ENCODE results near the gene BMPR1A. TPM values are rescaled to one million over a fixed set of nuclear protein-coding genes. Genes with fewer than 3 reads are reported as not detected.

Gene BMPR1A
- total RNA-seq, 1 experiment from 2014 or later = 63.2 TPM

GRCh38 chr10:86790394-86790793 is 34.0 kb downstream of the BMPR1A start:
- Mint-ChIP-seq H3K9me3 (ENCODE audit: unreplicated experiment) (no peaks in the 10 kb centered on the region), H3K27ac (ENCODE audit: unreplicated experiment) (no peak overlapping the region), H3K4me1 (ENCODE audit: low read depth, unreplicated experiment) (no peaks in the 10 kb centered on the region), H3K4me3 (ENCODE audit: unreplicated experiment) (no peak overlapping the region), H3K27me3 (ENCODE audit: insufficient read depth, unreplicated experiment) (no peaks in the 10 kb centered on the region), H3K36me3 (ENCODE audit: insufficient read depth, unreplicated experiment) (no peaks in the 10 kb centered on the region)
- POLR2A ChIA-PET = no interaction called here
- intact Hi-C loops (cut with micrococcal nuclease; ENCODE audit: unreplicated experiment) = no loop called here
- DNase-seq = no peak
- no peak for TF ChIP-seq CTCF (IDR thresholded peaks at IDR 0.05; ENCODE audit: insufficient read depth in 1 of 2, low read depth in 1 of 2, low read length in 1 of 2, severe bottlenecking in 1 of 2, unreplicated experiment in 1 of 2)
- H3K36me3 ChIP-seq (ENCODE audit: control insufficient read depth, insufficient read depth, low read length) = no peaks in the 10 kb centered on the region; the same call in 1 of the 2 replicates
- no TSS peak for BruUV-seq (replicated peaks)
- 0 out of 2 replicates have a peak, but pooled peaks cover 2% of the 10 kb centered on the region for H3K4me1 ChIP-seq
- H3K4me3 ChIP-seq (ENCODE audit: low read depth, low read length) = no peak overlapping the region
- CTCF ChIA-PET = no interaction called here
- H3K9me3 ChIP-seq = no peaks in the 10 kb centered on the region
- no peaks in the 10 kb centered on the region for H3K27me3 ChIP-seq (replicated peaks; ENCODE audit: control insufficient read depth, insufficient read depth, low read length)

- CTCF ChIA-PET = interaction anchor here (0.6 to 0.9 kb wide), 2 partner anchors 11 to 123 kb away, joined by 5 to 8 read pairs; no protein-coding TSS in a partner anchor
- Histone ChIP-seq H3K4me1 (0 out of 2 replicates have a peak, but pooled peaks cover 6% of the 10 kb centered on the region), H3K27me3 (replicated peaks; ENCODE audit: control insufficient read depth, insufficient read depth, low read length) (no peaks in the 10 kb centered on the region), H3K36me3 (ENCODE audit: control insufficient read depth, insufficient read depth, low read length) (no peaks in the 10 kb centered on the region; the same call in 1 of the 2 replicates), H3K9me3 (no peaks in the 10 kb centered on the region), H3K4me3 (ENCODE audit: low read depth, low read length) (no peak overlapping the region)
- Mint-ChIP-seq H3K36me3 (ENCODE audit: insufficient read depth, unreplicated experiment) (no peaks in the 10 kb centered on the region), H3K9me3 (ENCODE audit: unreplicated experiment) (no peaks in the 10 kb centered on the region), H3K4me3 (ENCODE audit: unreplicated experiment) (no peak overlapping the region), H3K27me3 (ENCODE audit: insufficient read depth, unreplicated experiment) (no peaks in the 10 kb centered on the region), H3K27ac (ENCODE audit: unreplicated experiment) (no peak overlapping the region), H3K4me1 (ENCODE audit: low read depth, unreplicated experiment) (no peaks in the 10 kb centered on the region)
- no TSS peak for BruUV-seq (replicated peaks)
- POLR2A ChIA-PET = no interaction called here
- TF ChIP-seq CTCF (IDR thresholded peaks at IDR 0.05; ENCODE audit: insufficient read depth in 1 of 2, low read depth in 1 of 2, low read length in 1 of 2, severe bottlenecking in 1 of 2, unreplicated experiment in 1 of 2) = no peak
- no peak for DNase-seq
- intact Hi-C loops (cut with micrococcal nuclease; ENCODE audit: unreplicated experiment) = no loop called here
These were observed 36.2 kb downstream of the BMPR1A start for GRCh38 chr10:86792461-86793167.

GRCh38 chr10:86793696-86794095 is 37.3 kb downstream of the BMPR1A start:
- H3K27ac Mint-ChIP-seq (ENCODE audit: unreplicated experiment) = no peak overlapping the region
- H3K27me3 ChIP-seq (replicated peaks; ENCODE audit: control insufficient read depth, insufficient read depth, low read length) = no peaks in the 10 kb centered on the region
- H3K27me3 Mint-ChIP-seq (ENCODE audit: insufficient read depth, unreplicated experiment) = no peaks in the 10 kb centered on the region
- no peak overlapping the region for H3K4me3 ChIP-seq (ENCODE audit: low read depth, low read length)
- TF ChIP-seq CTCF (IDR thresholded peaks at IDR 0.05; ENCODE audit: insufficient read depth in 1 of 2, low read depth in 1 of 2, low read length in 1 of 2, severe bottlenecking in 1 of 2, unreplicated experiment in 1 of 2) = no peak
- H3K9me3 Mint-ChIP-seq (ENCODE audit: unreplicated experiment) = no peaks in the 10 kb centered on the region
- H3K36me3 ChIP-seq (ENCODE audit: control insufficient read depth, insufficient read depth, low read length) = no peaks in the 10 kb centered on the region; the same call in 1 of the 2 replicates
- CTCF ChIA-PET = no interaction called here
- intact Hi-C loops (cut with micrococcal nuclease; ENCODE audit: unreplicated experiment) = no loop called here
- POLR2A ChIA-PET = no interaction called here
- H3K4me1 ChIP-seq = 0 out of 2 replicates have a peak, but pooled peaks cover 6% of the 10 kb centered on the region
- H3K4me1 Mint-ChIP-seq (ENCODE audit: low read depth, unreplicated experiment) = no peaks in the 10 kb centered on the region
- no peak for DNase-seq
- no peak overlapping the region for H3K4me3 Mint-ChIP-seq (ENCODE audit: unreplicated experiment)
- no peaks in the 10 kb centered on the region for H3K36me3 Mint-ChIP-seq (ENCODE audit: insufficient read depth, unreplicated experiment)
- no peaks in the 10 kb centered on the region for H3K9me3 ChIP-seq
- BruUV-seq (replicated peaks) = no TSS peak

Measured in Caco-2 (cell line).